ENCODE results near the gene LY6G5C.

DNA sequence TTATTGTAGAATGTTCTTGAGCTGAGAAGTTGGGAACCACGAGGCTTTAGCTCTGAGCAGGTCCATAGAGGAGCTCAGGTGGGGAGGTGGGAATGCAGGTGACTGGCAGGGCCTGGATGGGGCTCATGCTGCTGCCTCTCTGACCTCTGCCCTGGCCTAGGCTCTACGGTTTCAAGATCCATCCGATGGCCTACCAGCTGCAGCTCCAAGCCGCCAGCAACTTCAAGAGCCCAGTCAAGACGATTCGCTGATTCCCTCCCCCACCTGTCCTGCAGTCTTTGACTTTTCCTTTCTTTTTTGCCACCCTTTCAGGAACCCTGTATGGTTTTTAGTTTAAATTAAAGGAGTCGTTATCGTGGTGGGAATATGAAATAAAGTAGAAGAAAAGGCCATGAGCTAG, 11.2 kb downstream of the LY6G5C start, which contains the start of gene LY6G5B:
- TF ChIP-seq ZNF384 (IDR thresholded peaks at IDR 0.05): no peak
- TF ChIP-seq, protein P1, sequence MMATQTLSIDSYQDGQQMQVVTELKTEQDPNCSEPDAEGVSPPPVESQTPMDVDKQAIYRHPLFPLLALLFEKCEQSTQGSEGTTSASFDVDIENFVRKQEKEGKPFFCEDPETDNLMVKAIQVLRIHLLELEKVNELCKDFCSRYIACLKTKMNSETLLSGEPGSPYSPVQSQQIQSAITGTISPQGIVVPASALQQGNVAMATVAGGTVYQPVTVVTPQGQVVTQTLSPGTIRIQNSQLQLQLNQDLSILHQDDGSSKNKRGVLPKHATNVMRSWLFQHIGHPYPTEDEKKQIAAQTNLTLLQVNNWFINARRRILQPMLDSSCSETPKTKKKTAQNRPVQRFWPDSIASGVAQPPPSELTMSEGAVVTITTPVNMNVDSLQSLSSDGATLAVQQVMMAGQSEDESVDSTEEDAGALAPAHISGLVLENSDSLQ (IDR thresholded peaks at IDR 0.05): no peak

All from HEK293T (cell line).